ENCODE measurements around the gene TEX44. TPM values are rescaled to one million over a fixed set of nuclear protein-coding genes. Genes with fewer than 3 reads are reported as not detected.

The TEX44 gene
- total and polyA plus RNA-seq, 9 of the 15 experiments (the other 6 are each of a cell fraction or from before 2014, with no cell fraction given), result not detected

GRCh38 chr2:231642631-231643494, 50.2 kb downstream of the TEX44 start (continued):
- TF ChIP-seq IRF9 (tag; IDR thresholded peaks at IDR 0.05) (no peak), HNRNPUL1 (IDR thresholded peaks at IDR 0.05; ENCODE audit: low read length) (no peak), REST (IDR thresholded peaks at IDR 0.05; ENCODE audit: borderline replicate concordance) (peak; percentile 7; the same call in 1 of the 2 replicates), REST (CRISPR knock-in tag; IDR thresholded peaks at IDR 0.05; ENCODE audit: low read depth) (no peak), MEF2A (IDR thresholded peaks at IDR 0.05; ENCODE audit: control insufficient read depth, low read depth, low read length) (peak; percentile 62; the same call in 1 of the 2 replicates), ZNF699 (CRISPR knock-in tag; IDR thresholded peaks at IDR 0.05; ENCODE audit: insufficient replicate concordance) (no peak), KLF16 (IDR thresholded peaks at IDR 0.05) (no peak), KLF1 (tag; IDR thresholded peaks at IDR 0.05) (no peak), HMGXB4 (CRISPR knock-in tag; IDR thresholded peaks at IDR 0.05) (no peak), HMGN3 (IDR thresholded peaks at IDR 0.05; ENCODE audit: borderline replicate concordance, extremely low read depth, insufficient read length, low read depth, low read length) (no peak), TBP (optimal IDR thresholded peaks at IDR 0.05; ENCODE audit: low read depth, low read length) (no peak), MXD1 (CRISPR knock-in tag; IDR thresholded peaks at IDR 0.05; ENCODE audit: borderline replicate concordance, poor library complexity, severe bottlenecking) (no peak)
